Measurements from ENCODE around the gene CCN2. TPM values are rescaled to one million over a fixed set of nuclear protein-coding genes. Genes with fewer than 3 reads are reported as not detected.

The CCN2 gene
- total RNA-seq, 1 donor, result 221 TPM

DNA sequence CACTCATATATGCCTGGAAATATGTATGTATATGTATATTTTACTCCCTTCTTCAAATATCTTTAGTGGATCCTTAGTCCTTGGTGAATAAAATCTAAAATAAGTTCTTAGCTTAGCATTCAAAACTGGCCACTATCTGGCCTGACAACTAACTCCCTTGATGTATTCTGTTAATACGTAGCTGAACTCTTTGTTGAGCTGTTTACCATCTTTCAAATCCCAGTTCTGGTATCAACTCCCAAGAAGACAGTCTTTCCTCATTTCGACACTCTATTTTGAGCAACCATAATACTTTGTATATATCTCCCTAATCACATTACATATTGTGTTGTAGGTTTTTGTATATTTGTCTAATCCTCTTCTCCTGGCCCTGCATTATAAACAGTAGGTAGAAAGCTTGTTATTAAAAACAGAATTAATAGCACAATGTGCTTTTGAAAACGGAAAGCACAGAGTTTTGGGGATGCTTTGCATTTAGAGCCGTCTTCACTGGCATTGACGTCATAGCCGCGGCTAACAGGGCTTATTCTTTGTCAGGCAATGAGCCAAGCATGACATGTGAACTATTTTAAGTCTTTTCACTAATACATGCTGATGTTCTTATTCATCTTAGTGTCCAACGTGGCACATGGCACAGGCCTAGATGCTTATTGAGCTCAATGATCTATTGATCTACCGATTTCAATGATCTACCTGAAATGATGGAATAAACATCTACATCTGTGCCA, 47.2 kb upstream of the CCN2 start:
- no peaks in the 10 kb centered on the region for H4K20me1 ChIP-seq (ENCODE audit: insufficient read depth, low read length)
- peak overlapping the region; percentile 6 for H2AFZ ChIP-seq (ENCODE audit: low read length)
- peaks cover 21% of the 10 kb centered on the region for H3K4me1 ChIP-seq (ENCODE audit: insufficient read depth, low read length)
- TF ChIP-seq, protein P1, sequence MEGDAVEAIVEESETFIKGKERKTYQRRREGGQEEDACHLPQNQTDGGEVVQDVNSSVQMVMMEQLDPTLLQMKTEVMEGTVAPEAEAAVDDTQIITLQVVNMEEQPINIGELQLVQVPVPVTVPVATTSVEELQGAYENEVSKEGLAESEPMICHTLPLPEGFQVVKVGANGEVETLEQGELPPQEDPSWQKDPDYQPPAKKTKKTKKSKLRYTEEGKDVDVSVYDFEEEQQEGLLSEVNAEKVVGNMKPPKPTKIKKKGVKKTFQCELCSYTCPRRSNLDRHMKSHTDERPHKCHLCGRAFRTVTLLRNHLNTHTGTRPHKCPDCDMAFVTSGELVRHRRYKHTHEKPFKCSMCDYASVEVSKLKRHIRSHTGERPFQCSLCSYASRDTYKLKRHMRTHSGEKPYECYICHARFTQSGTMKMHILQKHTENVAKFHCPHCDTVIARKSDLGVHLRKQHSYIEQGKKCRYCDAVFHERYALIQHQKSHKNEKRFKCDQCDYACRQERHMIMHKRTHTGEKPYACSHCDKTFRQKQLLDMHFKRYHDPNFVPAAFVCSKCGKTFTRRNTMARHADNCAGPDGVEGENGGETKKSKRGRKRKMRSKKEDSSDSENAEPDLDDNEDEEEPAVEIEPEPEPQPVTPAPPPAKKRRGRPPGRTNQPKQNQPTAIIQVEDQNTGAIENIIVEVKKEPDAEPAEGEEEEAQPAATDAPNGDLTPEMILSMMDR (IDR thresholded peaks at IDR 0.05; ENCODE audit: extremely low read depth, low read depth, low read length), result no peak
- H3K79me2 ChIP-seq (ENCODE audit: insufficient read depth, low read length), result no peaks in the 10 kb centered on the region
- H3K27me3 ChIP-seq (ENCODE audit: insufficient read depth, low read length), result no peaks in the 10 kb centered on the region
- H3K27ac ChIP-seq (ENCODE audit: low read depth, low read length), result no peak overlapping the region
- H3K9me3 ChIP-seq (ENCODE audit: low read depth, low read length), result no peaks in the 10 kb centered on the region
- no peak overlapping the region for H3K4me3 ChIP-seq (ENCODE audit: insufficient read depth, low read length)
- H3K4me2 ChIP-seq (ENCODE audit: insufficient read depth, low read length), result no peak overlapping the region
- no peak for DNase-seq (ENCODE audit: insufficient read length, low spot score, missing footprints)
- H3K36me3 ChIP-seq (ENCODE audit: insufficient read depth, low read length), result no peaks in the 10 kb centered on the region

DNA sequence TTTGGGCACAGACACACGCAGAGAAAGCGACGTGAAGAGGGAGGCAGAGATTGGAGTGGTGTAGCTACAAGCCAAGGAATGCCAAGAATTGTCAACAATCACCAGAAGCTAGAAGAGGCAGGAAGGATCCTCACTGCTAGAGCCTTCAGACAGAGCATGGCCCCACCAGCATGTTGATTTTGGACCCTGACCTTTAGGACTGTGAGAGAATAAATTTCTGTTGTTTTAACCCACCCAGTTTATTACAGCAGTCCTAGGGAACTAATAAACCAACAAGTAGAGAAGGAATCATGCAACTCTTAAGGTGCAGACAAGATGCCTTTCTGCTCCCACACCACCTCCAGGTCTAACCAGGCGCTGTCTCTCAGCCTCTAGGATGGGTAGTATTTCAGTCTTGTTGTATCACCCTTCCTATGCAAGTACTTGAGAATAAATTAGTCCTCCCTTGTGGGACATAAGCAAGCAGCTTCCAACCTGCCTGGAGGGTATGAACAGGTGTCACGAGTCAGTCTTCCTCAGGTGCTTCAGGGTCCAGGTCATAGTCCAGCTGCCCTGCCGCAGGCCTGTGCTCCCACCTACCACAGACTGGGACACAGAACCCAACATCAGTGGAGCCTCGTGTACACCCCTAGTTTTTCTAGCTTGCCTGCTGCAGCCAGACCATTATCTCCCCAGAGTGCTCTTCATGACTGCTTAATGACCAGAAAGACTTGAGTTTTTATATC, 46.4 kb upstream of the CCN2 start:
- Histone ChIP-seq H3K4me2 (ENCODE audit: insufficient read depth, low read length) (no peak overlapping the region), H3K4me3 (ENCODE audit: insufficient read depth, low read length) (no peak overlapping the region), H3K36me3 (ENCODE audit: insufficient read depth, low read length) (no peaks in the 10 kb centered on the region), H3K9me3 (ENCODE audit: low read depth, low read length) (no peaks in the 10 kb centered on the region), H4K20me1 (ENCODE audit: insufficient read depth, low read length) (no peaks in the 10 kb centered on the region), H3K27ac (ENCODE audit: low read depth, low read length) (no peak overlapping the region), H3K79me2 (ENCODE audit: insufficient read depth, low read length) (no peaks in the 10 kb centered on the region), H3K4me1 (ENCODE audit: insufficient read depth, low read length) (peaks cover 21% of the 10 kb centered on the region), H2AFZ (ENCODE audit: low read length) (no peak overlapping the region), H3K27me3 (ENCODE audit: insufficient read depth, low read length) (no peaks in the 10 kb centered on the region)
- no peak for DNase-seq (ENCODE audit: insufficient read length, low spot score, missing footprints)
- TF ChIP-seq, protein P1 (IDR thresholded peaks at IDR 0.05; ENCODE audit: extremely low read depth, low read depth, low read length), result no peak

DNA sequence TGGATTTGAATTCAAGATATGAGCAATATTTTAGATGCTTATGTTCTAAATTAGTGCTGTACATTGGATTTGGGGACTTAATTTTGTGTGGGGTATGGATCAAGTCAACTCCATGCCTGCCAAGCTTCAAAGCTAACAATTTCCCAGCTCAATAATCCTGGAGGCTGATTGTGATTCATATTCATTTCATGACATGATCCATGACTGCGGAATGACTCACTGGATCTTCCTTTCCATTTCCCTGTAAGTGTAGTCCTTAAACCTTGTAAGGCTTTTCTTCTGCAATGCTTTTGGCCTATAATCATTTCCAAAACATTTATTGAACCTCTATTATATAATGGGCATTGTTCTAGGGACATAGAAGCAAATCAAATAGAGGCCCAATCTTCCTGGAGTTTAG, 44.7 kb upstream of the CCN2 start:
- H3K27ac ChIP-seq (ENCODE audit: low read depth, low read length), result peak overlapping the region; percentile 74
- H3K4me2 ChIP-seq (ENCODE audit: insufficient read depth, low read length), result no peak overlapping the region
- peaks cover 21% of the 10 kb centered on the region for H3K4me1 ChIP-seq (ENCODE audit: insufficient read depth, low read length)

DNA sequence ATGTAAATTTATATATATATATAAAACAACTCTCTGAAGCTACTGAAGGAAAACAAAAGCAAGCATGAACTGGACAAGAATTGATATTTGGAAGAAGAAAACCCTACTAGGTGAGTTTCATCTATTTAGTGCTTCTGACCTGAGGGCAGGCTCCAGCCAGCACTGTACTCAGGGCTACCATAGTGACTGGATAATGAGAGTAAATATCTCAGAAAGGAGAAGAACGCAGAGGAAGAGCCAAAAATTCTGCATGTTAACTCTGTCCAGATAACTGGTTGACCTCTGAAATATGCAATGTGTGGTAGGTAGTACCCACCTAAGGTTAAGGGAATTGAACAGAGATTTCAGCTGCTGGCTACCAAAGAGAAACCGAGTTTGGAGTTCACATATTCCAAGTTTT, 41.4 kb upstream of the CCN2 start:
- H3K79me2 ChIP-seq (ENCODE audit: insufficient read depth, low read length), result no peaks in the 10 kb centered on the region
- TF ChIP-seq, protein P1 (IDR thresholded peaks at IDR 0.05; ENCODE audit: extremely low read depth, low read depth, low read length), result no peak
- no peak for DNase-seq (ENCODE audit: insufficient read length, low spot score, missing footprints)
- no peaks in the 10 kb centered on the region for H3K9me3 ChIP-seq (ENCODE audit: low read depth, low read length)
- no peak overlapping the region for H2AFZ ChIP-seq (ENCODE audit: low read length)
- H3K27me3 ChIP-seq (ENCODE audit: insufficient read depth, low read length), result no peaks in the 10 kb centered on the region
- no peak overlapping the region for H3K4me2 ChIP-seq (ENCODE audit: insufficient read depth, low read length)
- H3K27ac ChIP-seq (ENCODE audit: low read depth, low read length), result no peak overlapping the region
- no peak overlapping the region for H3K4me3 ChIP-seq (ENCODE audit: insufficient read depth, low read length)
- no peaks in the 10 kb centered on the region for H3K36me3 ChIP-seq (ENCODE audit: insufficient read depth, low read length)
- H3K4me1 ChIP-seq (ENCODE audit: insufficient read depth, low read length), result peaks cover 14% of the 10 kb centered on the region
- no peaks in the 10 kb centered on the region for H4K20me1 ChIP-seq (ENCODE audit: insufficient read depth, low read length)

More for the DNA sequence above, 44.7 kb upstream of the CCN2 start:
- no peaks in the 10 kb centered on the region for H4K20me1 ChIP-seq (ENCODE audit: insufficient read depth, low read length)
- H2AFZ ChIP-seq (ENCODE audit: low read length), result no peak overlapping the region
- H3K4me3 ChIP-seq (ENCODE audit: insufficient read depth, low read length), result no peak overlapping the region
- no peaks in the 10 kb centered on the region for H3K36me3 ChIP-seq (ENCODE audit: insufficient read depth, low read length)
- TF ChIP-seq, protein P1 (IDR thresholded peaks at IDR 0.05; ENCODE audit: extremely low read depth, low read depth, low read length), result no peak
- DNase-seq (ENCODE audit: insufficient read length, low spot score, missing footprints), result peak; percentile 60
- no peaks in the 10 kb centered on the region for H3K79me2 ChIP-seq (ENCODE audit: insufficient read depth, low read length)
- no peaks in the 10 kb centered on the region for H3K27me3 ChIP-seq (ENCODE audit: insufficient read depth, low read length)
- no peaks in the 10 kb centered on the region for H3K9me3 ChIP-seq (ENCODE audit: low read depth, low read length)
